Measurements from ENCODE around the gene KLF2. TPM values are rescaled to one million over a fixed set of nuclear protein-coding genes. Genes with fewer than 3 reads are reported as not detected.
"Not testable (repeated sequence)": the region's sequence is repeated elsewhere in the genome, so short reads cannot be mapped to it uniquely, and the experiment has no call there.

The KLF2 gene
- total RNA-seq, 1 donor: 3.0 TPM

- no peak overlapping the region for H3K4me3 ChIP-seq (ENCODE audit: low read depth, low read length)
- no peak for DNase-seq (ENCODE audit: low read depth)
- TF ChIP-seq CTCF (IDR thresholded peaks at IDR 0.05; ENCODE audit: insufficient read depth, low read depth, low read length): no peak
These were observed 16.0 kb downstream of the KLF2 start for GRCh38 chr19:16340654-16341053.

- TF ChIP-seq CTCF (IDR thresholded peaks at IDR 0.05; ENCODE audit: insufficient read depth, low read depth, low read length): no peak
- DNase-seq (ENCODE audit: low read depth): peak; percentile 64
- H3K4me3 ChIP-seq (ENCODE audit: low read depth, low read length): no peak overlapping the region
These were observed 17.5 kb downstream of the KLF2 start for GRCh38 chr19:16342002-16342715.

GRCh38 chr19:16343156-16343555 is 18.5 kb downstream of the KLF2 start:
- no peak overlapping the region for H3K4me3 ChIP-seq (ENCODE audit: low read depth, low read length)
- DNase-seq (ENCODE audit: low read depth): no peak
- TF ChIP-seq CTCF (IDR thresholded peaks at IDR 0.05; ENCODE audit: insufficient read depth, low read depth, low read length): no peak

GRCh38 chr19:16345457-16345856 is 20.8 kb downstream of the KLF2 start:
- no peak for DNase-seq (ENCODE audit: low read depth)
- no peak overlapping the region for H3K4me3 ChIP-seq (ENCODE audit: low read depth, low read length)
- no peak for TF ChIP-seq CTCF (IDR thresholded peaks at IDR 0.05; ENCODE audit: insufficient read depth, low read depth, low read length)

- H3K4me3 ChIP-seq (ENCODE audit: low read depth, low read length); DNase-seq (ENCODE audit: low read depth): not testable (repeated sequence)
These were observed 22.5 kb downstream of the KLF2 start for GRCh38 chr19:16347099-16347498.

GRCh38 chr19:16347706-16348105 is 23.1 kb downstream of the KLF2 start:
- no peak for TF ChIP-seq CTCF (IDR thresholded peaks at IDR 0.05; ENCODE audit: insufficient read depth, low read depth, low read length)
- DNase-seq (ENCODE audit: low read depth): no peak
- H3K4me3 ChIP-seq (ENCODE audit: low read depth, low read length): no peak overlapping the region

GRCh38 chr19:16349551-16350152 is 25.0 kb downstream of the KLF2 start:
- DNase-seq (ENCODE audit: low read depth): no peak
- no peak overlapping the region for H3K4me3 ChIP-seq (ENCODE audit: low read depth, low read length)
- no peak for TF ChIP-seq CTCF (IDR thresholded peaks at IDR 0.05; ENCODE audit: insufficient read depth, low read depth, low read length)

Measured in fibroblast of villous mesenchyme (primary cell).